SK-N-SH treated with all-trans-retinoic acid at 6 μM for 48 hours (cell line): ENCODE results near the gene CYLD.

Experiments used
- ATAC-seq: fragments of 200-7000 bp; cut with Tn5 transposase; 3 replicates; pipeline ENCODE4 v1.9.1; 2020; ENCODE audit warnings: mild to moderate bottlenecking, moderate library complexity
- ARNTL ChIP-seq: fragments of 450-650 bp; formaldehyde crosslinking; IDR thresholded peaks from 2 replicates; pipeline ENCODE4 v1.5.0; 2020; ENCODE audit warnings: low read depth, mild to moderate bottlenecking, moderate library complexity, borderline replicate concordance
- BACH2 ChIP-seq: fragments of 250-450 bp; sonication (Bioruptor Pico); IDR thresholded peaks from 2 replicates; pipeline ENCODE4 v1.9.0; 2021; ENCODE audit warnings: mild to moderate bottlenecking, borderline replicate concordance
- CSDC2 ChIP-seq: fragments of 250-450 bp; sonication (Bioruptor Pico); IDR thresholded peaks from 2 replicates; pipeline ENCODE4 v1.5.0; 2020; ENCODE audit warnings: mild to moderate bottlenecking, moderate library complexity
- CSRNP3 ChIP-seq: fragments of 250-450 bp; sonication (Bioruptor Pico); IDR thresholded peaks from 2 replicates; pipeline ENCODE4 v1.5.1; 2021; ENCODE audit warnings: mild to moderate bottlenecking, moderate library complexity
- GLIS3 ChIP-seq: fragments of 250-450 bp; sonication (Bioruptor Pico); IDR thresholded peaks from 2 replicates; pipeline ENCODE4 v1.5.0; 2020; ENCODE audit warnings: mild to moderate bottlenecking, moderate library complexity
- OSR1 ChIP-seq: fragments of 250-450 bp; sonication (Bioruptor Pico); IDR thresholded peaks from 2 replicates; pipeline ENCODE4 v1.8.0; 2022; ENCODE audit warnings: moderate library complexity, mild to moderate bottlenecking, inconsistent platforms
- PATZ1 ChIP-seq: fragments of 250-450 bp; sonication (Bioruptor Pico); IDR thresholded peaks from 2 replicates; pipeline ENCODE4 v1.8.0; 2020; ENCODE audit warnings: mild to moderate bottlenecking, moderate library complexity, borderline replicate concordance
- POU6F1 ChIP-seq: fragments of 250-450 bp; sonication (Bioruptor Pico); IDR thresholded peaks from 2 replicates; pipeline ENCODE4 v1.8.0; 2021; ENCODE audit warnings: low read depth, mild to moderate bottlenecking, moderate library complexity, borderline replicate concordance
- PPARA ChIP-seq: fragments of 250-450 bp; sonication (Bioruptor Pico); IDR thresholded peaks from 2 replicates; pipeline ENCODE4 v1.5.0; 2020; ENCODE audit warnings: mild to moderate bottlenecking, borderline replicate concordance
- RARB ChIP-seq: fragments of 250-450 bp; sonication (Bioruptor Pico); IDR thresholded peaks from 2 replicates; pipeline ENCODE4 v1.8.0; 2021; ENCODE audit warnings: mild to moderate bottlenecking, moderate library complexity
- SNAI2 ChIP-seq: fragments of 250-450 bp; sonication (Bioruptor Pico); IDR thresholded peaks from 2 replicates; pipeline ENCODE4 v1.5.0; 2020; ENCODE audit warnings: mild to moderate bottlenecking, moderate library complexity
- TOX ChIP-seq: fragments of 250-450 bp; sonication (Bioruptor Pico); IDR thresholded peaks from 2 replicates; pipeline ENCODE4 v1.8.0; 2021; ENCODE audit warnings: mild to moderate bottlenecking, moderate library complexity, borderline replicate concordance
- TSHZ2 ChIP-seq: fragments of 250-450 bp; sonication (Bioruptor Pico); IDR thresholded peaks from 2 replicates; pipeline ENCODE4 v1.5.0; 2020; ENCODE audit warnings: mild to moderate bottlenecking, moderate library complexity
- ZC3H10 ChIP-seq: fragments of 250-450 bp; sonication (Bioruptor Pico); IDR thresholded peaks from 2 replicates; pipeline ENCODE4 v1.5.1; 2021; ENCODE audit warnings: mild to moderate bottlenecking, moderate library complexity
- ZFP3 ChIP-seq: fragments of 250-450 bp; sonication (Bioruptor Pico); IDR thresholded peaks from 2 replicates; pipeline ENCODE4 v1.5.0; 2020; ENCODE audit warnings: mild to moderate bottlenecking, moderate library complexity
- ZFP30 ChIP-seq: fragments of 450-650 bp; formaldehyde crosslinking; IDR thresholded peaks from 2 replicates; pipeline ENCODE4 v1.5.0; 2022; ENCODE audit warnings: mild to moderate bottlenecking, moderate library complexity
- ZNF565 ChIP-seq: fragments of 450-650 bp; formaldehyde crosslinking; conservative IDR thresholded peaks from 2 replicates; pipeline ENCODE4 v1.5.0; 2020; ENCODE audit warnings: low read depth, mild to moderate bottlenecking, moderate library complexity
- ZNF70 ChIP-seq: fragments of 450-650 bp; formaldehyde crosslinking; IDR thresholded peaks from 2 replicates; pipeline ENCODE4 v1.5.0; 2020; ENCODE audit warnings: mild to moderate bottlenecking, moderate library complexity
- ZNF8 ChIP-seq: fragments of 450-650 bp; formaldehyde crosslinking; IDR thresholded peaks from 2 replicates; pipeline ENCODE4 v1.5.0; 2020; ENCODE audit warnings: mild to moderate bottlenecking, moderate library complexity

Gene CYLD

GRCh38 chr16:50778284-50779163, 36.6 kb downstream of the CYLD start:
- no peak for TF ChIP-seq ZNF8
- no peak for TF ChIP-seq ZFP30 (CRISPR knock-in tag)
- TF ChIP-seq ZC3H10: no peak
- no peak for ATAC-seq

- no peak for TF ChIP-seq ZNF565
- no peak for TF ChIP-seq POU6F1 (CRISPR knock-in tag)
- TF ChIP-seq ZFP30 (CRISPR knock-in tag): no peak
- TF ChIP-seq PATZ1 (CRISPR knock-in tag): no peak
- TF ChIP-seq SNAI2 (CRISPR knock-in tag): no peak
- TF ChIP-seq OSR1: no peak
- no peak for TF ChIP-seq ZNF8
- TF ChIP-seq BACH2 (CRISPR knock-in tag): no peak
- no peak for TF ChIP-seq RARB
- TF ChIP-seq ZNF70 (CRISPR knock-in tag): no peak
- no peak for TF ChIP-seq CSRNP3 (CRISPR knock-in tag)
- TF ChIP-seq PPARA (CRISPR knock-in tag): no peak
- no peak for TF ChIP-seq ZC3H10
- TF ChIP-seq TSHZ2 (CRISPR knock-in tag): no peak
- ATAC-seq: no peak
Observed at GRCh38 chr16:50781043-50781442, 39.2 kb downstream of the CYLD start.

- ATAC-seq: no peak
- no peak for TF ChIP-seq ZFP30 (CRISPR knock-in tag)
- TF ChIP-seq CSRNP3 (CRISPR knock-in tag): no peak
- TF ChIP-seq ZFP3 (CRISPR knock-in tag): no peak
- no peak for TF ChIP-seq PPARA (CRISPR knock-in tag)
- TF ChIP-seq BACH2 (CRISPR knock-in tag): no peak
- TF ChIP-seq SNAI2 (CRISPR knock-in tag): no peak
- TF ChIP-seq ZNF70 (CRISPR knock-in tag): no peak
- no peak for TF ChIP-seq OSR1
- TF ChIP-seq GLIS3: no peak
- TF ChIP-seq ARNTL: no peak
- no peak for TF ChIP-seq TOX (CRISPR knock-in tag)
- TF ChIP-seq CSDC2 (CRISPR knock-in tag): no peak
Observed at GRCh38 chr16:50781518-50781917, 39.6 kb downstream of the CYLD start.
